GM18951 (cell line): ENCODE data around the gene SLCO3A1.

Source experiments
- POLR2A ChIP-seq: IDR thresholded peaks from 4 replicates; pipeline ENCODE4 v1.6.1; 2011; ENCODE audit warnings: mild to moderate bottlenecking; ENCODE audit not compliant: insufficient read length, insufficient read depth; ENCODE audit errors: extremely low read depth
- in situ Hi-C: fragments of 300-500 bp; cut with MboI; formaldehyde crosslinking; loops from one replicate; pipeline ENCODE4 v1.12.0; 2022; ENCODE audit warnings: low sequenced_read_pairs, mixed read lengths, inconsistent platforms; ENCODE audit not compliant: unreplicated experiment

SLCO3A1 gene

DNA sequence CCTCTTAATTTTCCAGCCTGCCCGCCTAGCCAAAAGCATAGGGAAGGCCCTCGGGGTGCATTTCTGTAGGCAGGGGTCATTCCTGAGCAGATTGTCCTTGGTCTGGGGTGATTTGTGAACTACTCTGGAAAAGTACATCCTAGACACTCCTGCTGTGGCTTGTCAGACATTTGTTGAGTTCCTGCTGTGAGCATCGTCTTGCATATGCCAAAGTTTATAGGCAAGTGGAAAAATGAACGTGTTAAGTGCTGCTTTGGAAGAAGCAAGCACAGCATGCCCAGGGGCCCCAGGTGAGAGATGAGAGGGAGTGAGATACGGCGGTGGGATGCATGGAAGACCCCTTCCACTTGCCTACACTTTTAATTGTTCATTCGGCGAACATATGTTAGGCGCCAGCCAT lies 302.4 kb downstream of the SLCO3A1 start:
- in situ Hi-C loops = no loop called here
- no peak for TF ChIP-seq POLR2A

- TF ChIP-seq POLR2A = no peak
- in situ Hi-C loops = no loop called here
Measured at GRCh38 chr15:92157666-92158298, 304.3 kb downstream of the SLCO3A1 start.

DNA sequence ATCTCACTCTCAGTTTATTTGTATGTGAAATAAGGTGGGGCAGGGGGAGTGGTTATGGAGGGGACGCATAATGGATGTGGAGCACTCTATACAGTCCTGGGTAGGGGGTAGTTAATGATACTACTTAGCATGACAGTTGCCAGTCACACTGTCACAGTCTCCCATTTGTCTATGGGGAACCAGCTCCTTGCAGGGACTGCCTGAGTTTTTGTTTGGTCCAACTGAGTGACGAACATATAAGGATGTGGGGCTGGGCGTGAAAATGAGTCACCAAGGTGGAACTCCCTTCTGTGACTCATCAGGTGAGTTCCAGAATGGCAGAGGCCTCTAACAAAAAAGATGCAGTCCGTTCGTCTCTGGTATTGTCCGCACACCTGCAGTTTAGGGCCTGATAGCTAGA lies 304.9 kb downstream of the SLCO3A1 start:
- in situ Hi-C loops = no loop called here
- TF ChIP-seq POLR2A = no peak

DNA sequence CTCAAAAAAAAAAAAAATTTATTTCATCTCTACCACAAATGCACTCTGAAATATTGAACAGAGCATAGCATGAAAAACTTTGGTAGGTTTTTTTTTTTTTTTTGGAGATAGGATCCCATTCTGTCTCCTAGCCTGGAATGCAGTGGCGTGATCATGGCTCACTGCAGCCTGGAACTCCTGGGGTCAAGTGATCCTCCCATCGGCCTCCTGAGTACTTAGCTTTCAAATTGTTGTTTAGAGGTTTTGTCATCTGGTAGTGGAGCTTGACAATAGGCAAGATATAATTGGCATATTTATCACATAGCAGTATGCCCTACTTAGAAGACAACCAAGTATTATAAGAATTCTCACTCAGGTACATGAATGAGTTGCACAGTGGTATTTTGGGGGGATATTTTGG lies 306.0 kb downstream of the SLCO3A1 start:
- in situ Hi-C loops = no loop called here
- TF ChIP-seq POLR2A = no peak

GRCh38 chr15:92159906-92160841 lies 306.7 kb downstream of the SLCO3A1 start:
- TF ChIP-seq POLR2A = no peak
- in situ Hi-C loops = no loop called here

DNA sequence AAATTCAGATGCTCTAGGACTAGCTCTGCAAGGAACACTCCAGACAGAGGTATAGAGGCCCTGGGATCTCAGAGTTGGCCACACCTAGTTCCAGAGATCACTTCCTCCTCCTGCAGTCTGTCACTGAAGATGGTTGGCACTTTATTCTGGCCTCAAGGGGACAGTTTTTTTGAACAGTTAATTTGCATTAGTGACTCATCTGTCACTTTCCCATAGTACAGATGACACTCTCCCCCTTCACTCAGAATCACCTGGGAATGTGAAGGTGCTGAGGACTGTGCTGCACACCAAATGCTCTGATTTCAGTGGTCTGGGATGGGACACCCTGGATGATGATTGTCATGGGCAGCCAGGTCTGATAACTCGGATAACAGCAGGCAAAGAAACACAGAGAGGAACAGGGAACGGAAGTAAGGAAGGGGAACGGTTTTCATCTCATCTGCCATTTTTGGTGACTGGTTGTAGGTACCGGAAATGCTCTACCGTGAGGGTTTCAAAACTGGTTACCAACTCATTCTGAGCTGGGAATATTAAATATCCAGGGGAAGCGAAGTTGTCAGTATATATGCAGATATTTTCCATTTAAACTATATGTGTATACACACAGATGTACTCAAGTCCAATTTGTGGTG lies 307.6 kb downstream of the SLCO3A1 start:
- no peak for TF ChIP-seq POLR2A
- in situ Hi-C loops = no loop called here

DNA sequence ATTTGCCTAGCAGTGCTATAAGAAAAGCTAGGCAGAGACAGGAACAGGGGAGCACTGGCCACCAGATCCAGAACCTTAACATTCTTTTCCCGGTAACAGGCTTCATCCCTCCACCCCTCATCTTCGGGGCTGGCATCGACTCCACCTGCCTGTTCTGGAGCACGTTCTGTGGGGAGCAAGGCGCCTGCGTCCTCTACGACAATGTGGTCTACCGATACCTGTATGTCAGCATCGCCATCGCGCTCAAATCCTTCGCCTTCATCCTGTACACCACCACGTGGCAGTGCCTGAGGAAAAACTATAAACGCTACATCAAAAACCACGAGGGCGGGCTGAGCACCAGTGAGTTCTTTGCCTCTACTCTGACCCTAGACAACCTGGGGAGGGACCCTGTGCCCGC lies 309.1 kb downstream of the SLCO3A1 start:
- in situ Hi-C loops = no loop called here
- TF ChIP-seq POLR2A = no peak

GRCh38 chr15:92163641-92164040 lies 310.1 kb downstream of the SLCO3A1 start:
- in situ Hi-C loops = no loop called here
- no peak for TF ChIP-seq POLR2A

DNA sequence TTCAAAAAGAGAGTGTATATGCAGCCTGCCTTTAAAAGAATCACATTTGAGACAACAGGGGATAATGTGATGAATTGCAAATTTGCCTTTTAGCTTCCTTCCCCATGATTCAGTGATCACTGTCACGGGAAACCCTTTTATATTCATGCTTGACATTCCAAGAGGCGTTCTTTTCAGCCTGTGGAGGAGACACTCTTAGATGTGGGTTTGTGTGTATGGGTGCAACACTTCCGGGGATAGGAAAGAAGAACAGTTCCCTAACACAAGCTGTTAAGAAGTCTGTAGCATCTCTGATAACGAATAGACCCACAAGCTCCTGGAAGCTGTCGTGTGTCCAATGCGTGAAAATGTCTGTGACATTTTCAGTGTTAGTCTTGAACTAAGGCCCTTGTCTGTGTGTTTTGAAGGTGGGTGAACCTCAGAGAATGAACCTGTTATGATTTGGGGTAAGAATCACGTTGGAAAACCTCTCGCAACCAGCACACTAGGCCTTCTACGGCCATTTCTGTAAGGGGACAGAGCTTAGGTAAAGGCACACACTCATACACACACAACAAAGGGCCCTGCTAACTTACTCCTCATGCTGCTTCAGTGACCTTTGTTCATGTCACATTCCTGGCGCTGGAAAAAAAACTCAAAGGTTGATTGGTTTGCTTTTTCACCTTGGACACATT lies 311.0 kb downstream of the SLCO3A1 start:
- TF ChIP-seq POLR2A = no peak
- in situ Hi-C loops = no loop called here

DNA sequence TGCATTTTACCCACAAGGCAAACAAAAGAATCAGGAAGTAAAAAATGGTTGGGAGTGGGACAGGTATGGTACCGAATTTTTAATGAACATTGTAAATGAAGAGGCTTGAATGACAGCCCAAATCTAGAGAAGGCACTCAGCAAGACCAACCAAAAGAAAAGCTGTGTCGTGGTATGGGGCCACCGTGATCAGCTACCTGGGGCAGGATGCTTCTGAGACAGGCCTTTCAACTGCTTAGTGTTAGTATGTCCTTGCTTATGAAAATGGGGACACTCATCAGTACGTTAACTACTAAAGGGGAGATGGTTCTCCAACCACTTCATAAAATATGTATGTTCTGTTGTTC lies 311.5 kb downstream of the SLCO3A1 start:
- in situ Hi-C loops = no loop called here

GRCh38 chr15:92166029-92166428 lies 312.5 kb downstream of the SLCO3A1 start:
- no peak for TF ChIP-seq POLR2A
- in situ Hi-C loops = no loop called here

More for the DNA sequence above, 311.5 kb downstream of the SLCO3A1 start:
- no peak for TF ChIP-seq POLR2A

DNA sequence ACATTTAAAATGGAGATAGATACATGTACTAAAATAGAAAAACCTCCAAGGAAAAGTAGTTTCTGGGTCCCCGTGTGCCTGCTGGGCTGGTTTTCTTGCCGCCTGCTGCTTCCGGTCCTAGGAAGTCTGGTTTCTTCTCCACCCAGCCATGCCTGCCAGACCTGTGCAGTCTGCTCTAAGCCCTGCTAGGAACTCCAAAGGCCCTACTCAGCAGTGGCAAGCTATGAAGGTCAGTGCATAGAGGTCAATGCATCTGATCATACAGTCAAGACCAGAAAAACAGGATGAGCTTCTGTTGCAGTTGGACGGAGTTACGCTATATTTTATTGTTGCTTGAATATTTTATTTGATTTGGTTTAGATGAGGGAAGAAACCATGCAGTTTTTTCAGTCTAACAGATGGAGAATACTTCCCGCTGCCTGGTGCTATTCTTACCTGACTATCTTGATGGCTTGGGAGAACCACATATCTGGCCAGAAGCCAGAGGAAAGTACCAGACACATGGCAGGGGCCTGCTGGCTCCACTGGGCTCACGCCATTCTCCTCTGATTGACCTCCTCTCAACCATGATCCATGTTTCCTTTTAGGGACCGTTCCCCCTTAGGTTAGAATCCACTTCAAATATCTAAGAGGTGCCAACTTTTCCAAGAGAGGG lies 313.4 kb downstream of the SLCO3A1 start:
- TF ChIP-seq POLR2A = no peak

DNA sequence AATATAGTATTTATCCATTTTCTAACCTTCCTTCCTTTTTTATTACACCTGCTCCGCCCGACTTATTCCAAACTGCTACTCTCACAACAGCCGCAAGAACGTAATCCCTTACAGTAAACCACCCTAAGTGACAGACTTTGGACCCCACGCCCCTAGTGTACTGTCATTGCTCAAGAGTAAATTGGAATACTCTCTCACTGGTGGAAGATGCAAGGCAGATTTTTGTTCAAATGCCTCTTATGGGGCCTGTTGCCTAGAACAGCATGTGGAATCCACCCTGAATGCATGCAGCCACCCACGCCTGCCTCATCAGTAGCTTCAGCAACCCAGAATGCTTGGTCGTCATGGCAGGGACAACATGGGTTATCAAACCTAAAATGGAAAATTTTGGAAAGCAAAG lies 313.9 kb downstream of the SLCO3A1 start:
- in situ Hi-C loops = no loop called here
- no peak for TF ChIP-seq POLR2A

More for the DNA sequence above, 313.4 kb downstream of the SLCO3A1 start:
- in situ Hi-C loops = no loop called here

GRCh38 chr15:92168066-92168683 lies 314.7 kb downstream of the SLCO3A1 start:
- no peak for TF ChIP-seq POLR2A
- in situ Hi-C loops = no loop called here
